Neutrophil (primary cell): ENCODE results near the gene RALGAPA2.

ENCODE experiments used
- H3K27ac ChIP-seq: fragments of 200-600 bp; sonication (generic); 2 replicates; pipeline ENCODE4 v1.5.1; 2016; ENCODE audit warnings: mild to moderate bottlenecking, moderate library complexity
- H3K27me3 ChIP-seq: fragments of 200-600 bp; sonication (generic); 2 replicates; pipeline ENCODE4 v1.6.0; 2016; ENCODE audit warnings: mild to moderate bottlenecking
- H3K36me3 ChIP-seq: fragments of 200-600 bp; sonication (generic); 2 replicates; pipeline ENCODE4 v1.5.1; 2017
- H3K4me1 ChIP-seq, 2 experiments: fragments of 200-600 bp in 1 of 2; sonication (generic) in 1 of 2; 1 replicate in 1 of 2; 2 replicates in 1 of 2; pipeline versions ENCODE4 v1.5.1 to v1.6.1; 2013 to 2016; ENCODE audit warnings: low read depth in 1 of 2, low read length in 1 of 2, mild to moderate bottlenecking in 1 of 2, moderate library complexity in 1 of 2; ENCODE audit not compliant: control insufficient read depth in 1 of 2, insufficient read depth in 1 of 2
- H3K4me3 ChIP-seq, 2 experiments: fragments of 200-600 bp in 1 of 2; sonication (generic) in 1 of 2; 1 replicate in 1 of 2; 2 replicates in 1 of 2; pipeline ENCODE4 v1.5.1; 2013 to 2016; ENCODE audit warnings: low read depth in 1 of 2, low read length in 1 of 2, mild to moderate bottlenecking in 1 of 2, moderate library complexity in 1 of 2
- H3K9me3 ChIP-seq: fragments of 200-600 bp; sonication (generic); 2 replicates; pipeline ENCODE4 v1.5.1; 2016
- TF ChIP-seq, protein P1 (sequence below): fragments of 200-600 bp; sonication (generic); IDR thresholded peaks from 2 replicates; pipeline ENCODE4 v1.5.1; 2016; ENCODE audit warnings: antibody characterized with exemption

Gene RALGAPA2

DNA sequence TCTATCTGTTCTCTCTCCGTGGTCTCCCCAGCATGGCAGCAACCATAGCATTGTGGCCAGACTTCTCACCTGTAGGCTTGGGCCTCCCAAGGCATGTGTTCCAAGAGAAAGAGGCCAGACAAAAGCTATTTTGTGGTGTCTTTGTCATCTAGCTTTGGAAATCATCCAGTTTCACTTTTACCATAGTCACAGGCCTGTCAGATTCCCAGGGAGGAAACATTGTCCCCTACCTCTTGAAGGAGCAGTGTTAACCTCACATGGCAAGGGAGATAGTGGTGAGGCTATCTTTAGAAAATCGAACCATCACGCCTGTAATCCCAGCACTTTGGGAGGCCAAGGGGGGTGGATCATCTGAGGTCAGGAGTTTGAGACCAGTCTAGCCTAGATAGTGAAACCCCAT, 42.3 kb upstream of the RALGAPA2 start:
- H3K27me3 ChIP-seq = no peaks in the 10 kb centered on the region
- H3K4me1 ChIP-seq = peaks cover 34 to 41% of the 10 kb centered on the region in 2 experiments
- no peaks in the 10 kb centered on the region for H3K9me3 ChIP-seq
- no peaks in the 10 kb centered on the region for H3K36me3 ChIP-seq
- H3K27ac ChIP-seq = peak overlapping the region; percentile 53
- TF ChIP-seq, protein P1, sequence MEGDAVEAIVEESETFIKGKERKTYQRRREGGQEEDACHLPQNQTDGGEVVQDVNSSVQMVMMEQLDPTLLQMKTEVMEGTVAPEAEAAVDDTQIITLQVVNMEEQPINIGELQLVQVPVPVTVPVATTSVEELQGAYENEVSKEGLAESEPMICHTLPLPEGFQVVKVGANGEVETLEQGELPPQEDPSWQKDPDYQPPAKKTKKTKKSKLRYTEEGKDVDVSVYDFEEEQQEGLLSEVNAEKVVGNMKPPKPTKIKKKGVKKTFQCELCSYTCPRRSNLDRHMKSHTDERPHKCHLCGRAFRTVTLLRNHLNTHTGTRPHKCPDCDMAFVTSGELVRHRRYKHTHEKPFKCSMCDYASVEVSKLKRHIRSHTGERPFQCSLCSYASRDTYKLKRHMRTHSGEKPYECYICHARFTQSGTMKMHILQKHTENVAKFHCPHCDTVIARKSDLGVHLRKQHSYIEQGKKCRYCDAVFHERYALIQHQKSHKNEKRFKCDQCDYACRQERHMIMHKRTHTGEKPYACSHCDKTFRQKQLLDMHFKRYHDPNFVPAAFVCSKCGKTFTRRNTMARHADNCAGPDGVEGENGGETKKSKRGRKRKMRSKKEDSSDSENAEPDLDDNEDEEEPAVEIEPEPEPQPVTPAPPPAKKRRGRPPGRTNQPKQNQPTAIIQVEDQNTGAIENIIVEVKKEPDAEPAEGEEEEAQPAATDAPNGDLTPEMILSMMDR = no peak
- no peak overlapping the region for H3K4me3 ChIP-seq

DNA sequence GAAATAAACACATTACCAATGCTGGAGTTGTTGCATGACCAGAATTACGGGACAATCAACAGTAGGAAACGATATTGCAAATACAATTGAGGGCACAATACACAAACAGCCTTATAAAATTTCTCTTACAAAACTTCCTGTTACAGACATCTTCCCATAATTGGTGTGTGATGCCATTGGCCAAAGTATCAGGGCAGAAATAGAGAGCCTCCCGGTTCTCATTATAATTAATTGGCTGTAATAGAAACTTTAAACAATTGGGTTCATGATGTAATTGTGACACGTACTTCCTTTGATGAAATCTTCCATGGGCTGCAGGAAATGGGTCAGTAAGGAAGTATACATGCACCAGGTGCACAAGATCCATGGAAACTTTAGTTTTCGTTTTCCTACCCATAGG, 40.3 kb upstream of the RALGAPA2 start:
- H3K4me1 ChIP-seq = peaks cover 34 to 41% of the 10 kb centered on the region in 2 experiments
- H3K4me3 ChIP-seq = no peak overlapping the region
- TF ChIP-seq, protein P1 = no peak
- no peaks in the 10 kb centered on the region for H3K27me3 ChIP-seq
- H3K9me3 ChIP-seq = no peaks in the 10 kb centered on the region
- peak overlapping the region; percentile 55 for H3K27ac ChIP-seq
- H3K36me3 ChIP-seq = no peaks in the 10 kb centered on the region

DNA sequence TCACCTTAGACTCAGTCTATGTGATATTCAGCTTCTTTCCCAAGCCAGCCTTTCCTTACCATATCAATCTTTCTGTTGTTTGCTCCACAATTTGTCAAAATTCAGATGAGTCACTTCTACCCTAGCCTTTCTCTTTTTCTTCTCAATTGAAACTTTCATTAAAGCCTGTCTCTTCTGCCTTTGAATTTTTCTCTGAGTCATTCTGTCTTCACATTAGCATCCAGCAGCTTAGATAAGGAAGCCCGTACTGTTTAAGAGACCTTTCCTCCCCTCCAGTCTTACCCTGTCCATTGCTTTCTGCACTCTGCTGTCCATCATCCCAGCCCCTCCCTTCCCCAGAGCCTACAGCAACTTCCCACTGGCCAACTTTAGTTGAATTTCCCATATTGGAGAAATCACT, 34.9 kb upstream of the RALGAPA2 start:
- H3K4me3 ChIP-seq = no peak overlapping the region
- H3K27ac ChIP-seq = no peak overlapping the region
- TF ChIP-seq, protein P1 = no peak
- no peaks in the 10 kb centered on the region for H3K36me3 ChIP-seq
- H3K27me3 ChIP-seq = no peaks in the 10 kb centered on the region
- peaks cover 31 to 34% of the 10 kb centered on the region in 2 experiments for H3K4me1 ChIP-seq
- no peaks in the 10 kb centered on the region for H3K9me3 ChIP-seq

DNA sequence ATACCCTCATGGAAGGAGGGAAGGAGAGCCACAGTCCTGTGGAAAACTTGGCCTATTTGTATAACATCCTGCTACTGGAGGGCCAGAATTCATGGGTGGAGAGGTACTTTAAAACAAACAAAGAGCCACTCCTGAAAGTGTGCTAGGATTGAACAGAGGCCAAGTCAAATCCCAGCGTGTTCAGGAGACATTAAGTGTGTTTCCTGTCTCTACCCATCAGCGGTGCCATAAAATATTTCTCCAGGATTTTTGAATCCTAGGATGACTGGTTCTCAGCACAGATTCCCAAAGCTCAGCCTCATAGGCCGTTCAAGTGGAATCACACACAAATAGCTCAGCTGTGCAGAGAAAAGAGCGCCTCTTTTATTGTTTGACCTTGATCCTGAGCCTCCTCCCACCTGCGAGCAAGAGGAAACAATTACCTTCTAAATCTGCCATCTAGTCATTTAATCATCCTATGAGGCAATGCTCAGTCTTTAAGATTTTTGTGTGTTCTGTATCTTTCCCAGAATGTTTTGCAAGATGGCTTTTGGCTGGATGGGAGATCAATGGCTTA, 31.8 kb upstream of the RALGAPA2 start:
- H3K9me3 ChIP-seq = no peaks in the 10 kb centered on the region
- peak overlapping the region; percentile 86 for H3K27ac ChIP-seq
- H3K4me1 ChIP-seq = peaks cover 48 to 50% of the 10 kb centered on the region in 2 experiments
- H3K4me3 ChIP-seq = peak overlapping the region in 1 of 2 experiments; percentile 33
- H3K27me3 ChIP-seq = no peaks in the 10 kb centered on the region
- TF ChIP-seq, protein P1 = no peak
- H3K36me3 ChIP-seq = no peaks in the 10 kb centered on the region

DNA sequence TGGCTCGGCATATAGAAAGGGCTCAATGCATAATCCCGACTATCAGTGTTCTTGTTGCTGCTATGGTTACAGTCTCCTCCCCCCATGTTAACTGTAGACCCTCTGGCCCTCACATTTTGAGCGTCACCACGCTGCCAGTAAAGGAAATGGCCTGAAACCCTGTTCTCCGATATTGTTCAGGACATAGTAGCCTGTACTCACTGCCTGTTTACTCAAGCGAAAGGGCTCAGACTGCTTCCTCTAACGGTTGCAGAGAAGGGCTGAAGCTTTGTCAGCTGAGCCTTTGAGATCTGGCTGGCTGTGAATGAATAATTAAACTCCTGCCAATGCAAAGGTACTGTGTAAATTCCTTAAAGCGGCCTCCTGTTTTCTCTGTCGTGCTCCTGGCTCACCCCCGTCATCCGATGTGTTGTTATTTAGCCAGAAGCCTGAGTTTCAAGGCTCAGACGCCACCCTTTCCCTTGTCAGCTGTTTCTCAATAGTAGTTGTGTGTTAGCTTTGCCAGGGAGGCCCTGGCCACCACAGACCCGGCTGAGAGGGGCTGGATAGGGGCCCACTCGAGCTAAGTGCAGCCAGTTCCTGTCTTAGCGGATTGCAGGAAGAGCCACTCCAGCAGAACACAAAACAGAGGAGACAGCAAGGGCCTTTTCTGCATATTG, 31.2 kb upstream of the RALGAPA2 start:
- no peaks in the 10 kb centered on the region for H3K27me3 ChIP-seq
- no peaks in the 10 kb centered on the region for H3K36me3 ChIP-seq
- TF ChIP-seq, protein P1 = no peak
- no peaks in the 10 kb centered on the region for H3K9me3 ChIP-seq
- H3K27ac ChIP-seq = peak overlapping the region; percentile 86
- H3K4me3 ChIP-seq = peak overlapping the region; percentile 33 to 46
- peaks cover 48 to 50% of the 10 kb centered on the region in 2 experiments for H3K4me1 ChIP-seq
